ENCODE data around the gene ASTN2. TPM values are rescaled to one million over a fixed set of nuclear protein-coding genes. Genes with fewer than 3 reads are reported as not detected.

Gene ASTN2
- total and polyA plus RNA-seq, 4 donors: 0.57 to 2.9 (median 1.4) TPM

GRCh38 chr9:116815835-116816234 lies 599.0 kb downstream of the ASTN2 start:
- no peak overlapping the region for H3K27ac ChIP-seq (ENCODE audit: low read depth in 1 of 2, low read length in 2 of 2)
- DNase-seq (ENCODE audit: low spot score): no peak
- peaks cover 0 to 3% (median 0%) of the 10 kb centered on the region in 4 donors for H3K9me3 ChIP-seq (ENCODE audit: control insufficient read depth in 4 of 4, low read length in 3 of 4)
- no peaks in the 10 kb centered on the region for H3K4me1 ChIP-seq (ENCODE audit: control insufficient read depth in 4 of 4, insufficient read depth in 4 of 4, low read length in 3 of 4)
- H3K27me3 ChIP-seq (ENCODE audit: control insufficient read depth in 4 of 4, insufficient read depth in 4 of 4, low read length in 3 of 4): peaks cover 0 to 8% (median 0%) of the 10 kb centered on the region in 4 donors
- WGBS: 62% methylated on average over 1 of the region's 1 CpG
- H3K36me3 ChIP-seq (ENCODE audit: control insufficient read depth in 4 of 4, insufficient read depth in 3 of 4, low read depth in 1 of 4, low read length in 3 of 4): no peaks in the 10 kb centered on the region
- no peak overlapping the region for H3K4me3 ChIP-seq (ENCODE audit: low read depth in 1 of 3, low read length in 3 of 3)
- no peak overlapping the region for H3K9ac ChIP-seq (ENCODE audit: low read depth in 1 of 2, low read length in 2 of 2)
- TF ChIP-seq JUND (IDR thresholded peaks at IDR 0.05) (no peak), EGR1 (IDR thresholded peaks at IDR 0.05; ENCODE audit: low read depth in 2 of 2) (no peak), HNF4A (conservative IDR thresholded peaks at IDR 0.05) (no peak), GABPA (IDR thresholded peaks at IDR 0.05 in 1 of 2, conservative IDR thresholded peaks at IDR 0.05 in 1 of 2) (no peak), HNF4G (IDR thresholded peaks at IDR 0.05) (no peak), RXRA (IDR thresholded peaks at IDR 0.05) (no peak), CTCF (IDR thresholded peaks at IDR 0.05; ENCODE audit: low read depth, low read length, missing input control) (no peak), ATF3 (IDR thresholded peaks at IDR 0.05) (no peak), SP1 (IDR thresholded peaks at IDR 0.05) (no peak)
- TF ChIP-seq, protein P1, sequence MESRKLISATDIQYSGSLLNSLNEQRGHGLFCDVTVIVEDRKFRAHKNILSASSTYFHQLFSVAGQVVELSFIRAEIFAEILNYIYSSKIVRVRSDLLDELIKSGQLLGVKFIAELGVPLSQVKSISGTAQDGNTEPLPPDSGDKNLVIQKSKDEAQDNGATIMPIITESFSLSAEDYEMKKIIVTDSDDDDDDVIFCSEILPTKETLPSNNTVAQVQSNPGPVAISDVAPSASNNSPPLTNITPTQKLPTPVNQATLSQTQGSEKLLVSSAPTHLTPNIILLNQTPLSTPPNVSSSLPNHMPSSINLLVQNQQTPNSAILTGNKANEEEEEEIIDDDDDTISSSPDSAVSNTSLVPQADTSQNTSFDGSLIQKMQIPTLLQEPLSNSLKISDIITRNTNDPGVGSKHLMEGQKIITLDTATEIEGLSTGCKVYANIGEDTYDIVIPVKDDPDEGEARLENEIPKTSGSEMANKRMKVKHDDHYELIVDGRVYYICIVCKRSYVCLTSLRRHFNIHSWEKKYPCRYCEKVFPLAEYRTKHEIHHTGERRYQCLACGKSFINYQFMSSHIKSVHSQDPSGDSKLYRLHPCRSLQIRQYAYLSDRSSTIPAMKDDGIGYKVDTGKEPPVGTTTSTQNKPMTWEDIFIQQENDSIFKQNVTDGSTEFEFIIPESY (IDR thresholded peaks at IDR 0.05): no peak

DNA sequence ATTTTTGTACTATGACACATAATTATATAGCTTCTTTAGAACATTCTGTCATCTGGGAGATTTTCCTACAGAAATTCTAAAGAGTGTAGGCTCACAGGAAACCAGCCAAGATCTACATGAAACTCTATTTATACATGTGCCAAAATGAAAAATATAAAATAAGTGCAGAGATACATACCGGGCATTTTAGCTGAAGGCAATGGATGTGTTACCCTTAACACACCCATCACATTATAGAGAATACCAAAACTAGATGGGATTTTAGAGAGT lies 601.9 kb downstream of the ASTN2 start:
- no peak for DNase-seq (ENCODE audit: low spot score)
- H3K27me3 ChIP-seq (ENCODE audit: control insufficient read depth in 4 of 4, insufficient read depth in 4 of 4, low read length in 3 of 4): peaks cover 0 to 8% (median 0%) of the 10 kb centered on the region in 4 donors
- no peaks in the 10 kb centered on the region for H3K4me1 ChIP-seq (ENCODE audit: control insufficient read depth in 4 of 4, insufficient read depth in 4 of 4, low read length in 3 of 4)
- TF ChIP-seq REST (IDR thresholded peaks at IDR 0.05): no peak
- no peak for TF ChIP-seq RAD21 (IDR thresholded peaks at IDR 0.05)
- TF ChIP-seq HNF4G (IDR thresholded peaks at IDR 0.05): no peak
- no peak for TF ChIP-seq FOXA2 (IDR thresholded peaks at IDR 0.05)
- TF ChIP-seq, protein P1 (IDR thresholded peaks at IDR 0.05): no peak
- no peak for TF ChIP-seq ATF3 (IDR thresholded peaks at IDR 0.05)
- TF ChIP-seq JUND (IDR thresholded peaks at IDR 0.05): no peak
- no peak for TF ChIP-seq CTCF (IDR thresholded peaks at IDR 0.05; ENCODE audit: low read depth, low read length, missing input control)
- TF ChIP-seq, protein P2, sequence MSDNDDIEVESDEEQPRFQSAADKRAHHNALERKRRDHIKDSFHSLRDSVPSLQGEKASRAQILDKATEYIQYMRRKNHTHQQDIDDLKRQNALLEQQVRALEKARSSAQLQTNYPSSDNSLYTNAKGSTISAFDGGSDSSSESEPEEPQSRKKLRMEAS (IDR thresholded peaks at IDR 0.05): no peak
- TF ChIP-seq RXRA (IDR thresholded peaks at IDR 0.05): no peak
- TF ChIP-seq YY1 (IDR thresholded peaks at IDR 0.05): no peak
- no peak for TF ChIP-seq EGR1 (IDR thresholded peaks at IDR 0.05; ENCODE audit: low read depth in 2 of 2)
- TF ChIP-seq NR2F2 (IDR thresholded peaks at IDR 0.05): no peak
- TF ChIP-seq HNF4A (conservative IDR thresholded peaks at IDR 0.05): no peak
- TF ChIP-seq GABPA (IDR thresholded peaks at IDR 0.05 in 1 of 2, conservative IDR thresholded peaks at IDR 0.05 in 1 of 2): no peak
- TF ChIP-seq FOXA1 (IDR thresholded peaks at IDR 0.05): no peak
- TF ChIP-seq TAF1 (conservative IDR thresholded peaks at IDR 0.05): no peak
- no peak overlapping the region for H3K9ac ChIP-seq (ENCODE audit: low read depth in 1 of 2, low read length in 2 of 2)
- WGBS: 76% methylated on average over 1 of the region's 1 CpG
- peaks cover 0 to 3% (median 0%) of the 10 kb centered on the region in 4 donors for H3K9me3 ChIP-seq (ENCODE audit: control insufficient read depth in 4 of 4, low read length in 3 of 4)
- no peak overlapping the region for H3K4me3 ChIP-seq (ENCODE audit: low read depth in 1 of 3, low read length in 3 of 3)
- H3K36me3 ChIP-seq (ENCODE audit: control insufficient read depth in 4 of 4, insufficient read depth in 3 of 4, low read depth in 1 of 4, low read length in 3 of 4): no peaks in the 10 kb centered on the region
- H3K27ac ChIP-seq (ENCODE audit: low read depth in 1 of 2, low read length in 2 of 2): no peak overlapping the region

Measured in liver (tissue), 9 donors.